ENCODE measurements around the gene MDGA2.

GRCh38 chr14:46999661-47000060, 675.7 kb downstream of the MDGA2 start:
- TF ChIP-seq, protein P1, sequence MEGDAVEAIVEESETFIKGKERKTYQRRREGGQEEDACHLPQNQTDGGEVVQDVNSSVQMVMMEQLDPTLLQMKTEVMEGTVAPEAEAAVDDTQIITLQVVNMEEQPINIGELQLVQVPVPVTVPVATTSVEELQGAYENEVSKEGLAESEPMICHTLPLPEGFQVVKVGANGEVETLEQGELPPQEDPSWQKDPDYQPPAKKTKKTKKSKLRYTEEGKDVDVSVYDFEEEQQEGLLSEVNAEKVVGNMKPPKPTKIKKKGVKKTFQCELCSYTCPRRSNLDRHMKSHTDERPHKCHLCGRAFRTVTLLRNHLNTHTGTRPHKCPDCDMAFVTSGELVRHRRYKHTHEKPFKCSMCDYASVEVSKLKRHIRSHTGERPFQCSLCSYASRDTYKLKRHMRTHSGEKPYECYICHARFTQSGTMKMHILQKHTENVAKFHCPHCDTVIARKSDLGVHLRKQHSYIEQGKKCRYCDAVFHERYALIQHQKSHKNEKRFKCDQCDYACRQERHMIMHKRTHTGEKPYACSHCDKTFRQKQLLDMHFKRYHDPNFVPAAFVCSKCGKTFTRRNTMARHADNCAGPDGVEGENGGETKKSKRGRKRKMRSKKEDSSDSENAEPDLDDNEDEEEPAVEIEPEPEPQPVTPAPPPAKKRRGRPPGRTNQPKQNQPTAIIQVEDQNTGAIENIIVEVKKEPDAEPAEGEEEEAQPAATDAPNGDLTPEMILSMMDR (IDR thresholded peaks at IDR 0.05; ENCODE audit: borderline replicate concordance, extremely low read depth, low read length, poor library complexity, severe bottlenecking): no peak
- TF ChIP-seq EZH2 (IDR thresholded peaks at IDR 0.05; ENCODE audit: borderline replicate concordance, low read depth, low read length, severe bottlenecking): no peak
